ENCODE measurements around the gene IDE. TPM values are rescaled to one million over a fixed set of nuclear protein-coding genes. Genes with fewer than 3 reads are reported as not detected.

IDE gene
- total RNA-seq, 1 donor from 2014 or later, result 41.6 TPM

DNA sequence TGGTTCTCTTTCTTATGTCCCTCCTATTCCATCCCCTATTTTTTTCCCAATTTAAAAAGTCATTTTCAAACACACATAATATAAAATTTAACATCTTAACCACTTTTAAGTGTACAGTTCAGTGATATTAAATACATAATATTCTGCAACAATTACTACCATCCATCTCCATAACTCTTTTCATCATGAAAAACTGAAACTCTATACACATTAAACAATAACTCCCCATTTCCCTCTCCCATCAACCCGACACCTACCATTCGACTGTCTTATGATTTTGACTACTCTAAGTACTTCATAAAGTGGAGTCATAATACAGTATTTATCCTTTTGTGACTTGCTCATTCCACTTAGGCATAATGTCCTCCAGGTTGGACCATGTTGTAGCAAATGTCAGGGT is 21.6 kb upstream of the IDE start:
- H3K9me3 Mint-ChIP-seq (ENCODE audit: unreplicated experiment), result no peaks in the 10 kb centered on the region
- no peak overlapping the region for H3K27ac Mint-ChIP-seq (ENCODE audit: unreplicated experiment)
- H3K27me3 Mint-ChIP-seq (ENCODE audit: unreplicated experiment), result peaks cover 6% of the 10 kb centered on the region
- no peak for DNase-seq (ENCODE audit: low spot score)
- peaks cover 4% of the 10 kb centered on the region for H3K36me3 Mint-ChIP-seq (ENCODE audit: low read depth, unreplicated experiment)
- H3K4me3 Mint-ChIP-seq (ENCODE audit: unreplicated experiment), result no peak overlapping the region
- TF ChIP-seq, protein P1, sequence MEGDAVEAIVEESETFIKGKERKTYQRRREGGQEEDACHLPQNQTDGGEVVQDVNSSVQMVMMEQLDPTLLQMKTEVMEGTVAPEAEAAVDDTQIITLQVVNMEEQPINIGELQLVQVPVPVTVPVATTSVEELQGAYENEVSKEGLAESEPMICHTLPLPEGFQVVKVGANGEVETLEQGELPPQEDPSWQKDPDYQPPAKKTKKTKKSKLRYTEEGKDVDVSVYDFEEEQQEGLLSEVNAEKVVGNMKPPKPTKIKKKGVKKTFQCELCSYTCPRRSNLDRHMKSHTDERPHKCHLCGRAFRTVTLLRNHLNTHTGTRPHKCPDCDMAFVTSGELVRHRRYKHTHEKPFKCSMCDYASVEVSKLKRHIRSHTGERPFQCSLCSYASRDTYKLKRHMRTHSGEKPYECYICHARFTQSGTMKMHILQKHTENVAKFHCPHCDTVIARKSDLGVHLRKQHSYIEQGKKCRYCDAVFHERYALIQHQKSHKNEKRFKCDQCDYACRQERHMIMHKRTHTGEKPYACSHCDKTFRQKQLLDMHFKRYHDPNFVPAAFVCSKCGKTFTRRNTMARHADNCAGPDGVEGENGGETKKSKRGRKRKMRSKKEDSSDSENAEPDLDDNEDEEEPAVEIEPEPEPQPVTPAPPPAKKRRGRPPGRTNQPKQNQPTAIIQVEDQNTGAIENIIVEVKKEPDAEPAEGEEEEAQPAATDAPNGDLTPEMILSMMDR (IDR thresholded peaks at IDR 0.05; ENCODE audit: unreplicated experiment), result no peak
- H3K4me1 Mint-ChIP-seq (ENCODE audit: unreplicated experiment), result peaks cover 26% of the 10 kb centered on the region

DNA sequence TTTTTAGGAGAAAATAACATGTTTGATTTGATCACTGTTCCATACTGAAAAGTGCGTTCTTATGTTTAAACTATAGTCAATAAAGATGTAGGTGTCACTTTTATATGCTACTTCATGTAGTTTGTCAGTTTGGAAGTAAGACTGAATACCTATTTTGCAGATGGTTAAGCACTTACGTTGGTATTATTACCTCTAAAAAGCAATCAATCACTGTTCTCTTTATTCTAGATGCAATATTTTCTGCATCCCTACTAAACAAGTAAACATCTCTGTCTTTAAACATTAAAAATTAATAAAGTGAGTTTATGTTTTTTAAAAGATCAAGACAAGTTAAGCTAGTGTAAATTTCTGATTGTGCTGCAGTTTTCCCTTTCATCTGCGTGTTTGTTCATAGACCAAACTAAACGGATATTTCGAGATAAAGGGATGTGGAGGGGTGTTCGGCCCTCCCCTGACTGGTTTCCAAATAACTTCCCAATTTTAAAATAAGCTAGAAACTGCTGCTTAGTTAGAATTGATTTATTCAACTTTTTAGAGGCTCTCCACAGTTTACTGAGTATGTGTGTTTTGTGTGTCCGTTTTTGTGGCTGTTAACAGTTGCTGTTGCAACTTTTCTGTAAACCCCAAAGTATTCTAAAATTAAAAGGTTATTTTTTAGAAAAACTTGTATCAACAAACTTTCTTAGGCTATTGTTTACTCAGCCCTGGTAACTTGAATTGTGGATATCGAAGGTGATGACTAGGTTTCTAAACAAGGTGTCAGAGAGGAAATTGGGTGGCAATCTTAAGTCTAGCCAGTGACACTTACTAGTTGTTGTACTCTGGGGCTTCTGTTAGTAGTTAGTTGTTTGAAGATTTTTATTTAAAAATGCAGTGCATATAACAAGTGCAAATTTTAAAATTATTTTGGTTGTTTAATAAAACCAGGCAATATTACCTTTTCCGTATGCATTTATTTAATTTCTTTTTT is 20.0 kb upstream of the IDE start:
- H3K4me1 Mint-ChIP-seq (ENCODE audit: unreplicated experiment), result peaks cover 30% of the 10 kb centered on the region
- TF ChIP-seq, protein P1 (IDR thresholded peaks at IDR 0.05; ENCODE audit: unreplicated experiment), result no peak
- H3K9me3 Mint-ChIP-seq (ENCODE audit: unreplicated experiment), result no peaks in the 10 kb centered on the region
- H3K36me3 Mint-ChIP-seq (ENCODE audit: low read depth, unreplicated experiment), result peaks cover 4% of the 10 kb centered on the region
- H3K27me3 Mint-ChIP-seq (ENCODE audit: unreplicated experiment), result peaks cover 7% of the 10 kb centered on the region
- peak overlapping the region; percentile 80 for H3K27ac Mint-ChIP-seq (ENCODE audit: unreplicated experiment)
- peak overlapping the region; percentile 95 for H3K4me3 Mint-ChIP-seq (ENCODE audit: unreplicated experiment)
- DNase-seq (ENCODE audit: low spot score), result no peak

DNA sequence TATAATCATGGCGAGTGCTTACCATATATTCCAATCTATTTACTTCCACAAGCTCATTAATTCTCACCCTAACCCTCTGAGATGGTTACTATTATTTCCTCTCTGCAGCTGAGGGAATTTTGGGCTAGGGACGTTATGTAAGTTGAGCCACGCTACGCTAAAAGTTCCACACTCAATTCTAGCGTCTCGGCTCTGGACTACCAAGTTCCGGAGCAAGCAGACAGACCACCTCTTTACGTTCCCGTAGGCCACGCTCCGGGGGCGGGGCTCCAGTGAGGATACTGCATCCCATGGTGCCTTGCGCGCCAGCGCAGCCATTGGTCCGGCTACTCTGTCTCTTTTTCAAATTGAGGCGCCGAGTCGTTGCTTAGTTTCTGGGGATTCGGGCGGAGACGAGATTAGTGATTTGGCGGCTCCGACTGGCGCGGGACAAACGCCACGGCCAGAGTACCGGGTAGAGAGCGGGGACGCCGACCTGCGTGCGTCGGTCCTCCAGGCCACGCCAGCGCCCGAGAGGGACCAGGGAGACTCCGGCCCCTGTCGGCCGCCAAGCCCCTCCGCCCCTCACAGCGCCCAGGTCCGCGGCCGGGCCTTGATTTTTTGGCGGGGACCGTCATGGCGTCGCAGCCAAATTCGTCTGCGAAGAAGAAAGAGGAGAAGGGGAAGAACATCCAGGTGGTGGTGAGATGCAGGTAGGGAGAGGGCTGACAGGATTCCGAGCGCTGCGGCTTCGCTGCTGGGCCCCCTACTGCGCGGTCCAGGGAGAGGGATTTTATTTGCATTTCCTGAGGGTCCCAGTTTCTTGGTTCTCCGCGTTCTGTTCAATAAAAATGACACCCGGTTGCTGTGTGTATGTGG is 19.1 kb upstream of the IDE start, which contains the start of gene KIF11:
TSS of gene KIF11 (plus strand) at position 370 of the 858 bp plus-strand sequence. CDS start at position 616, 246 bp downstream.
- Mint-ChIP-seq H3K36me3 (ENCODE audit: low read depth, unreplicated experiment) (peaks cover 4% of the 10 kb centered on the region), H3K4me1 (ENCODE audit: unreplicated experiment) (peaks cover 30% of the 10 kb centered on the region), H3K27ac (ENCODE audit: unreplicated experiment) (peak within 1 kb of the TSS; percentile 80), H3K9me3 (ENCODE audit: unreplicated experiment) (no peaks in the 10 kb centered on the region), H3K4me3 (ENCODE audit: unreplicated experiment) (peak within 1 kb of the TSS; percentile 95), H3K27me3 (ENCODE audit: unreplicated experiment) (peaks cover 7% of the 10 kb centered on the region)
- DNase-seq (ENCODE audit: low spot score), result peak; percentile 94
- TF ChIP-seq, protein P1 (IDR thresholded peaks at IDR 0.05; ENCODE audit: unreplicated experiment), result no peak

DNA sequence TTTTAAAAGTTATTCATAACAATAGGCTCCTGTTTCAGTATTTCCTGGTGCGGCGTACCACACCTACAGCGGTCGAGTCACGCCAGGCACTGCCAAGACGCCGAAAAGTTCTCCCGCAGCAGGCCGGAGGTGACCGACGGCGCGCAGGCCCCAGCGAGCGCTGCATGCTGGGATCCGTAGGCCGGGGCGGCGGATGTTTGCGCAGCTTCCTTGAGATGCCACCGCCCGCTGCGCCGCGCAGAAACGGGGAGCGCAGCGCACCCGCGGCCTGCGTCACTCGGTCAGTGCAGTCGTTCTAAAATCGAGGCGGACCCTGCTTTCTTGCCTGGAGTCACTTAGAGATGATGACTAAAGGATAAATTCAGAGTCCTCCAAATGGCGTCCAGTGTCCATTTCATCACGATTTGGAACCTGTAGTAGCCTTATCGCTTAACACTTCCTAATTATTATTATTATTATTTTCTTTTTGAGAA is 17.7 kb upstream of the IDE start:
- Mint-ChIP-seq H3K27ac (ENCODE audit: unreplicated experiment) (peak overlapping the region; percentile 95), H3K27me3 (ENCODE audit: unreplicated experiment) (peaks cover 7% of the 10 kb centered on the region), H3K36me3 (ENCODE audit: low read depth, unreplicated experiment) (peaks cover 4% of the 10 kb centered on the region), H3K9me3 (ENCODE audit: unreplicated experiment) (no peaks in the 10 kb centered on the region), H3K4me3 (ENCODE audit: unreplicated experiment) (peak overlapping the region; percentile 89), H3K4me1 (ENCODE audit: unreplicated experiment) (peaks cover 30% of the 10 kb centered on the region)
- peak; percentile 85 for DNase-seq (ENCODE audit: low spot score)
- TF ChIP-seq, protein P1 (IDR thresholded peaks at IDR 0.05; ENCODE audit: unreplicated experiment), result no peak
